HCT116 (cell line): ENCODE measurements around the gene OR9Q1. TPM values are rescaled to one million over a fixed set of nuclear protein-coding genes. Genes with fewer than 3 reads are reported as not detected.
"Not testable (repeated sequence)": the region's sequence is repeated elsewhere in the genome, so short reads cannot be mapped to it uniquely, and the experiment has no call there.

Experiments used
- ATAC-seq: fragments of 200-7000 bp; cut with Tn5 transposase; 2 replicates; pipeline ENCODE4 v1.9.1; 2020; ENCODE audit warnings: mild to moderate bottlenecking, moderate library complexity
- BruUV-seq: library from RNA; stranded (reverse); fragments of 400-500 nt; replicated peaks from 2 replicates; lab custom pipeline; 2021; lab: Mats Ljungman, UMichigan
- CTCF ChIA-PET: fragments of 300-600 bp; sonication (Branson Sonifier 250); formaldehyde crosslinking; loops from one replicate; lab custom pipeline; 2021; ENCODE audit warnings: antibody characterized with exemption; lab: Charles Lee
- POLR2A ChIA-PET: fragments of 300-600, 350-600 bp; sonication (Branson Sonifier 250); formaldehyde crosslinking; loops from one replicate; lab custom pipeline; 2021; ENCODE audit warnings: antibody characterized with exemption; lab: Charles Lee
- RAD21 ChIA-PET, 2 experiments: fragments of 300-600 bp; sonication (Branson Sonifier 250); formaldehyde crosslinking; loops; one replicate each; lab custom pipeline; 2023; ENCODE audit warnings: low total read pairs in 2 of 2; ENCODE audit not compliant: uncharacterized antibody in 2 of 2, unreplicated experiment in 2 of 2, low non-redundant PET in 1 of 2; lab: Charles Lee
- DNase-seq: peaks from one replicate; pipeline ENCODE4 v3.0.0-alpha.2; 2010; ENCODE audit warnings: low read depth, low spot score
- H2AFZ ChIP-seq: fragments of 200-600 bp; shearing (Covaris generic), sonication (generic); 2 replicates; pipeline ENCODE4 v1.6.1; 2017; ENCODE audit warnings: low read depth, mixed run types, mixed read lengths, antibody characterized with exemption, low read length; ENCODE audit not compliant: poor library complexity, severe bottlenecking
- H3K27ac ChIP-seq: 2 replicates; pipeline ENCODE4 v1.5.1; 2012; ENCODE audit warnings: low read depth, low read length
- H3K27me3 ChIP-seq: fragments of 200-600 bp; sonication (generic); 2 replicates; pipeline ENCODE4 v1.6.1; 2016; ENCODE audit warnings: mixed run types, low read length, mixed read lengths; ENCODE audit not compliant: insufficient read depth
- H3K36me3 ChIP-seq, 2 experiments: fragments of 200-500 bp in 1 of 2; fragments of 200-600 bp in 1 of 2; sonication (Bioruptor generic) in 1 of 2; sonication (generic) in 1 of 2; 2 replicates each; pipeline versions ENCODE4 v1.5.1 to v1.6.1; 2014 to 2016; ENCODE audit warnings: low read length in 2 of 2, inconsistent platforms in 1 of 2, mixed read lengths in 1 of 2, mixed run types in 1 of 2; ENCODE audit not compliant: insufficient read depth in 2 of 2, control insufficient read depth in 1 of 2
- H3K4me1 ChIP-seq, 2 experiments: fragments of 200-600 bp in 1 of 2; sonication (generic) in 1 of 2; 2 replicates each; pipeline versions ENCODE4 v1.5.1 to v1.6.1; 2012 to 2017; ENCODE audit warnings: low read length in 2 of 2, inconsistent platforms in 1 of 2, mild to moderate bottlenecking in 1 of 2, mixed read lengths in 1 of 2, mixed run types in 1 of 2, moderate library complexity in 1 of 2; ENCODE audit not compliant: insufficient read depth in 2 of 2, control insufficient read depth in 1 of 2
- H3K4me2 ChIP-seq: fragments of 200-600 bp; sonication (generic); 2 replicates; pipeline ENCODE4 v1.6.1; 2017; ENCODE audit warnings: mixed run types, low read length, mixed read lengths
- H3K4me3 ChIP-seq, 2 experiments: fragments of 200-600 bp in 1 of 2; sonication (generic) in 1 of 2; replicated peaks in 1 of 2; 2 replicates each; pipeline ENCODE4 v1.5.1; 2011 to 2016; ENCODE audit warnings: low read length in 2 of 2, control low read depth in 1 of 2, low read depth in 1 of 2, mild to moderate bottlenecking in 1 of 2, mixed read lengths in 1 of 2, mixed run types in 1 of 2
- H3K79me2 ChIP-seq: fragments of 200-600 bp; sonication (generic); 2 replicates; pipeline ENCODE4 v1.6.1; 2017; ENCODE audit warnings: mild to moderate bottlenecking, mixed run types, low read length, moderate library complexity, mixed read lengths; ENCODE audit not compliant: insufficient read depth
- H3K9ac ChIP-seq: fragments of 200-600 bp; sonication (generic); 2 replicates; pipeline ENCODE4 v1.6.1; 2016; ENCODE audit warnings: low read length, mixed read lengths
- H3K9me2 ChIP-seq: fragments of 200-600 bp; sonication (generic), shearing (Covaris generic); 2 replicates; pipeline ENCODE4 v1.6.1; 2017; ENCODE audit warnings: mixed run types, mild to moderate bottlenecking, moderate library complexity; ENCODE audit not compliant: insufficient read depth
- H3K9me3 ChIP-seq, 2 experiments: fragments of 200-500 bp in 1 of 2; fragments of 200-600 bp in 1 of 2; sonication (Bioruptor generic) in 1 of 2; sonication (generic) in 1 of 2; 2 replicates each; pipeline ENCODE4 v1.6.1; 2014 to 2017; ENCODE audit warnings: low read length in 2 of 2, mixed read lengths in 2 of 2, inconsistent platforms in 1 of 2, low read depth in 1 of 2, mild to moderate bottlenecking in 1 of 2, mixed run types in 1 of 2, moderate library complexity in 1 of 2; ENCODE audit not compliant: control insufficient read depth in 1 of 2, insufficient read depth in 1 of 2
- H4K20me1 ChIP-seq: fragments of 200-600 bp; sonication (generic), shearing (Covaris generic); 2 replicates; pipeline ENCODE4 v1.6.1; 2017; ENCODE audit warnings: mixed run types, mild to moderate bottlenecking, moderate library complexity; ENCODE audit not compliant: insufficient read depth
- JUND ChIP-seq: IDR thresholded peaks from 2 replicates; pipeline ENCODE4 v1.6.1; 2012
- SIN3A ChIP-seq: IDR thresholded peaks from 2 replicates; pipeline ENCODE4 v1.6.1; 2012; ENCODE audit warnings: low read depth
- ZFX ChIP-seq: fragments of 450-650 bp; IDR thresholded peaks from 2 replicates; pipeline ENCODE4 v1.6.1; 2017
- intact Hi-C: fragments of 100-400 bp; cut with micrococcal nuclease; formaldehyde crosslinking; loops from 2 replicates; pipeline ENCODE4 v1.10.0; 2022
- total RNA-seq: library from RNA; stranded (reverse); gene quantifications from one replicate; pipeline ENCODE4 v1.2.1, GENCODE V29; 2021; ENCODE audit not compliant: unreplicated experiment
- TF ChIP-seq, protein P1 (sequence below), 3 experiments: fragments of 200-600 bp in 1 of 3; sonication (generic) in 1 of 3; IDR thresholded peaks in 2 of 3; conservative IDR thresholded peaks in 1 of 3; 2 replicates each; pipeline ENCODE4 v1.5.1; 2012 to 2017; ENCODE audit warnings: low read depth in 2 of 3, low read length in 2 of 3, antibody characterized with exemption in 1 of 3, borderline replicate concordance in 1 of 3, control low read depth in 1 of 3, mild to moderate bottlenecking in 1 of 3, mixed read lengths in 1 of 3, mixed run types in 1 of 3, moderate library complexity in 1 of 3; ENCODE audit not compliant: insufficient read depth in 1 of 3

OR9Q1 gene
- total RNA-seq, 1 experiment from 2014 or later = not detected

DNA sequence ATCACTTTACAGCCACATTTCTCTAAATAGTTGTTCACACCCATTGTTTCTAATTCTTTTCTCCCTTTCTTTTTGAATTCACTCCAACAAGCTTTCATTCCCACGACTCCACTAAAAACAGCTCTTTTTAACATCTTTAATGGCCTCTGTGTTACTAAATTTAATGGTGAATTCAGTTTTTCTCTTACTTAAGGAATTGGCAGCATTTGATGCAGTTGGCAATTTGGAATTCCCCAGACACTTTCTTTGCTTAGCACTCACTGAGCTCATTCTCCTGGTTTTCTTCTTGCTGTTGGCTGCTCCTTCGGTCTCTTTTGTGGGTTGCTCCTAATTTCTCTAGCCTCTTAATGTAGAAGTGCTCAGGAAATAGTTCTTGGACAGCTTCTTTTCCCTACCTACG is 40.5 kb upstream of the OR9Q1 start:
- CTCF ChIA-PET = no interaction called here
- intact Hi-C loops = no loop called here
- Histone ChIP-seq H4K20me1 (no peaks in the 10 kb centered on the region; the same call in 1 of the 2 replicates), H3K4me1 (no peaks in the 10 kb centered on the region), H3K4me3 (no peak overlapping the region), H3K36me3 (no peaks in the 10 kb centered on the region), H3K27me3 (peaks cover 34% of the 10 kb centered on the region), H3K27ac (no peak overlapping the region), H3K79me2 (no peaks in the 10 kb centered on the region), H3K9me2 (no peaks in the 10 kb centered on the region), H3K9ac (no peak overlapping the region), H3K9me3 (no peaks in the 10 kb centered on the region), H3K4me2 (no peak overlapping the region), H2AFZ (no peak overlapping the region)
- DNase-seq (no peak), ATAC-seq (no peak)
- POLR2A ChIA-PET = no interaction called here
- no TSS peak for BruUV-seq
- no peak for TF ChIP-seq ZFX
- TF ChIP-seq JUND = no peak
- TF ChIP-seq, protein P1, sequence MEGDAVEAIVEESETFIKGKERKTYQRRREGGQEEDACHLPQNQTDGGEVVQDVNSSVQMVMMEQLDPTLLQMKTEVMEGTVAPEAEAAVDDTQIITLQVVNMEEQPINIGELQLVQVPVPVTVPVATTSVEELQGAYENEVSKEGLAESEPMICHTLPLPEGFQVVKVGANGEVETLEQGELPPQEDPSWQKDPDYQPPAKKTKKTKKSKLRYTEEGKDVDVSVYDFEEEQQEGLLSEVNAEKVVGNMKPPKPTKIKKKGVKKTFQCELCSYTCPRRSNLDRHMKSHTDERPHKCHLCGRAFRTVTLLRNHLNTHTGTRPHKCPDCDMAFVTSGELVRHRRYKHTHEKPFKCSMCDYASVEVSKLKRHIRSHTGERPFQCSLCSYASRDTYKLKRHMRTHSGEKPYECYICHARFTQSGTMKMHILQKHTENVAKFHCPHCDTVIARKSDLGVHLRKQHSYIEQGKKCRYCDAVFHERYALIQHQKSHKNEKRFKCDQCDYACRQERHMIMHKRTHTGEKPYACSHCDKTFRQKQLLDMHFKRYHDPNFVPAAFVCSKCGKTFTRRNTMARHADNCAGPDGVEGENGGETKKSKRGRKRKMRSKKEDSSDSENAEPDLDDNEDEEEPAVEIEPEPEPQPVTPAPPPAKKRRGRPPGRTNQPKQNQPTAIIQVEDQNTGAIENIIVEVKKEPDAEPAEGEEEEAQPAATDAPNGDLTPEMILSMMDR (IDR thresholded peaks at IDR 0.05 in 2 of 3, conservative IDR thresholded peaks at IDR 0.05 in 1 of 3; ENCODE audit: borderline replicate concordance in 1 of 3, insufficient read depth in 1 of 3, low read depth in 2 of 3, low read length in 2 of 3) = no peak
- no peak for TF ChIP-seq SIN3A
- RAD21 ChIA-PET = no interaction called here

DNA sequence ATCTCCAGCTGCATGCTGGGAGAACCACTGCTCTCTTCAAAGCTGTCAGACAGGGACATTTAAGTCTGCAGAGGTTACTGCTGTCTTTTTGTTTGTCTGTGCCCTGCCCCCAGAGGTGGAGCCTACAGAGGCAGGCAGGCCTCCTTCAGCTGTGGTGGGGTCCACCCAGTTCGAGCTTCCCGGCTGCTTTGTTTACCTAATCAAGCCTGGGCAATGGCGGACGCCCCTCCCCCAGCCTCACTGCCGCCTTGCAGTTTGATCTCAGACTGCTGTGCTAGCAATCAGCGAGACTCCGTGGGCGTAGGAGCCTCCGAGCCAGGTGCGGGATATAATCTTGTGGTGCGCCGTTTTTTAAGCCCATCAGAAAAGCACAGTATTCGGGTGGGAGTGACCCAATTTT is 24.2 kb upstream of the OR9Q1 start:
- H2AFZ ChIP-seq, H3K4me1 ChIP-seq, H3K4me2 ChIP-seq, intact Hi-C loops, H3K4me3 ChIP-seq, BruUV-seq, DNase-seq, H3K79me2 ChIP-seq, H4K20me1 ChIP-seq, H3K36me3 ChIP-seq, H3K9me2 ChIP-seq, H3K9me3 ChIP-seq, H3K27ac ChIP-seq, POLR2A ChIA-PET, RAD21 ChIA-PET, ATAC-seq, H3K9ac ChIP-seq, CTCF ChIA-PET: not testable (repeated sequence)
- H3K27me3 ChIP-seq = peaks cover 12% of the 10 kb centered on the region; the same call in 1 of the 2 replicates

DNA sequence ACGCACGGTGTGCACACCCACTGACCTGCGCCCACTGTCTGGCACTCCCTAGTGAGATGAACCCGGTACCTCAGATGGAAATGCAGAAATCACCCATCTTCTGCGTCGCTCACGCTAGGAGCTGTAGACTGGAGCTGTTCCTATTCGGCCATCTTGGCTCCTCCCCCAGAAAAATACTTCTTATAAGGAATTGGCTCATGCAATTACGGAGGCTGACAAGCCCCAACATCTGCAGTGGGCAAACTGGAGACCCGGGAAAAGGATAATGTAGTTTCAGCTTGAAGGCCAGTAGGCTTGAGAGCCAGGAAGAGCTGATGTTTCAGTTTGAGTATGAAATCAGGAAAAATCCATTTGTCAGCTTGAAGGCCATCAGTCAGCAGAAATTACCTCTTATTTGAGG is 23.7 kb upstream of the OR9Q1 start:
- BruUV-seq, RAD21 ChIA-PET, POLR2A ChIA-PET, H2AFZ ChIP-seq, H3K9me3 ChIP-seq, DNase-seq, H3K4me3 ChIP-seq, H4K20me1 ChIP-seq, CTCF ChIA-PET, ATAC-seq, H3K79me2 ChIP-seq, H3K4me1 ChIP-seq, H3K4me2 ChIP-seq, H3K9me2 ChIP-seq, H3K27ac ChIP-seq, H3K36me3 ChIP-seq, H3K9ac ChIP-seq, intact Hi-C loops: not testable (repeated sequence)
- peaks cover 12% of the 10 kb centered on the region; the same call in 1 of the 2 replicates for H3K27me3 ChIP-seq
